K562 (cell line): ENCODE data around the gene PLXDC2. TPM values are rescaled to one million over a fixed set of nuclear protein-coding genes. Genes with fewer than 3 reads are reported as not detected.

ENCODE experiments used
- ATAC-seq: fragments of 200-7000 bp; cut with Tn5 transposase; 3 replicates; pipeline ENCODE4 v1.9.1; 2020; ENCODE audit warnings: moderate library complexity
- BruUV-seq: library from RNA; stranded (reverse); fragments of 400-500 nt; replicated peaks from 2 replicates; lab custom pipeline; 2021; lab: Mats Ljungman, UMichigan
- CTCF ChIA-PET: fragments of 300-600 bp; formaldehyde crosslinking; extraction: SDS; loops from one replicate; lab custom pipeline; 2021; ENCODE audit warnings: low intra/inter-chr PET ratio; lab: Yijun Ruan, JAX
- POLR2A ChIA-PET: fragments of 300-600, 350-650 bp; sonication (Branson Sonifier 250); formaldehyde crosslinking; extraction: SDS; loops from one replicate; lab custom pipeline; 2021; ENCODE audit warnings: antibody characterized with exemption, inconsistent platforms; lab: Yijun Ruan, JAX
- DNase-seq, 4 experiments: peaks; one replicate each; pipeline versions ENCODE4 v3.0.0 to v3.0.0-alpha.2; 2011 to 2018; ENCODE audit warnings: low spot score in 3 of 4, mixed read lengths in 3 of 4; ENCODE audit errors: extremely low read depth in 1 of 4
- FAIRE-seq: peaks from 2 replicates; lab custom pipeline; 2011; peaks lifted over from hg19 to GRCh38; lab: Jason Lieb, UNC
- H2AFZ ChIP-seq: 2 replicates; pipeline ENCODE4 v1.6.0; 2011; ENCODE audit warnings: low read depth, low read length, control low read depth, inconsistent platforms
- H3K27ac ChIP-seq: fragments of 200-600 bp; 3 replicates; pipeline ENCODE4 v1.8.0; 2011; ENCODE audit warnings: low read depth, mild to moderate bottlenecking, control low read depth, inconsistent platforms, low read length, moderate library complexity, mixed read lengths; ENCODE audit errors: extremely low read depth
- H3K27me3 ChIP-seq, 2 experiments: fragments of 300-600 bp in 1 of 2; 2 replicates in 1 of 2; 3 replicates in 1 of 2; pipeline versions ENCODE4 v1.6.0 to v1.8.0; 2011; ENCODE audit warnings: inconsistent platforms in 2 of 2, low read length in 2 of 2, mild to moderate bottlenecking in 1 of 2, mixed read lengths in 1 of 2, moderate library complexity in 1 of 2; ENCODE audit not compliant: control insufficient read depth in 2 of 2, insufficient read depth in 2 of 2
- H3K36me3 ChIP-seq: fragments of 300-600 bp; 3 replicates; pipeline ENCODE4 v1.8.0; 2011; ENCODE audit warnings: mild to moderate bottlenecking, low read length, inconsistent platforms; ENCODE audit not compliant: control insufficient read depth, insufficient read depth
- H3K4me1 ChIP-seq, 2 experiments: fragments of 200-600 bp in 1 of 2; replicated peaks in 1 of 2; 2 replicates in 1 of 2; 3 replicates in 1 of 2; pipeline versions ENCODE4 v1.5.1 to v1.8.0; 2011; ENCODE audit warnings: inconsistent platforms in 2 of 2, low read length in 2 of 2, mild to moderate bottlenecking in 1 of 2, mixed read lengths in 1 of 2, moderate library complexity in 1 of 2; ENCODE audit not compliant: control insufficient read depth in 2 of 2, insufficient read depth in 2 of 2
- H3K4me2 ChIP-seq: 2 replicates; pipeline ENCODE4 v1.6.1; 2011; ENCODE audit warnings: low read length, control low read depth, inconsistent platforms, mixed read lengths; ENCODE audit not compliant: insufficient read depth
- H3K4me3 ChIP-seq: fragments of 200-600 bp; sonication (generic), shearing (Covaris generic); 2 replicates; pipeline ENCODE4 v1.5.1; 2016; ENCODE audit warnings: control low read depth, inconsistent platforms
- H3K79me2 ChIP-seq: fragments of 200-600 bp; 3 replicates; pipeline ENCODE4 v1.8.0; 2011; ENCODE audit warnings: low read length, inconsistent platforms; ENCODE audit not compliant: control insufficient read depth, insufficient read depth
- H3K9ac ChIP-seq, 2 experiments: 2 replicates each; pipeline versions ENCODE4 v1.6.0 to v1.6.1; 2011; ENCODE audit warnings: low read depth in 2 of 2, low read length in 2 of 2, control low read depth in 1 of 2, inconsistent platforms in 1 of 2, mild to moderate bottlenecking in 1 of 2, mixed read lengths in 1 of 2; ENCODE audit not compliant: insufficient read depth in 1 of 2
- H3K9me1 ChIP-seq: one replicate; pipeline ENCODE4 v1.6.0; 2011; ENCODE audit warnings: inconsistent platforms, mild to moderate bottlenecking, low read length, moderate library complexity; ENCODE audit not compliant: control insufficient read depth, insufficient read depth
- H3K9me3 ChIP-seq: replicated peaks from 2 replicates; pipeline ENCODE4 v1.5.1; 2011; ENCODE audit warnings: low read depth, low read length, inconsistent platforms; ENCODE audit not compliant: control insufficient read depth, insufficient read depth
- H4K20me1 ChIP-seq: replicated peaks from 2 replicates; pipeline ENCODE4 v1.6.1; 2011; ENCODE audit warnings: low read length, inconsistent platforms, mixed read lengths; ENCODE audit not compliant: control insufficient read depth, insufficient read depth
- BHLHE40 ChIP-seq: IDR thresholded peaks from 2 replicates; pipeline ENCODE4 v1.6.1; 2011; ENCODE audit warnings: low read length, improper control_type of control experiment
- LARP7 ChIP-seq: fragments of 450-650 bp; IDR thresholded peaks from 2 replicates; pipeline ENCODE4 v1.6.1; 2016
- PHF20 ChIP-seq: fragments of 450-650 bp; IDR thresholded peaks from 2 replicates; pipeline ENCODE4 v1.6.1; 2018; ENCODE audit not compliant: partially characterized antibody
- POLR2G ChIP-seq: fragments of 200-400 bp; formaldehyde crosslinking; IDR thresholded peaks from 2 replicates; pipeline ENCODE4 v1.6.1; 2017; ENCODE audit warnings: low read depth, mild to moderate bottlenecking, antibody characterized with exemption, low read length, moderate library complexity
- RERE ChIP-seq: sonication (generic); formaldehyde crosslinking; IDR thresholded peaks from 2 replicates; pipeline ENCODE4 v1.8.0; 2023; ENCODE audit warnings: missing genetic modification reagents, mild to moderate bottlenecking, borderline replicate concordance
- REST ChIP-seq, 2 experiments: fragments of 450-650 bp; formaldehyde crosslinking in 1 of 2; IDR thresholded peaks; 2 replicates each; pipeline versions ENCODE4 v1.4.0 to v1.6.1; 2014 to 2020; ENCODE audit warnings: mild to moderate bottlenecking in 2 of 2, borderline replicate concordance in 1 of 2, low read depth in 1 of 2
- SMC3 ChIP-seq: conservative IDR thresholded peaks from 2 replicates; pipeline ENCODE4 v1.6.1; 2011; ENCODE audit warnings: low read depth, low read length, improper control_type of control experiment; ENCODE audit not compliant: insufficient read depth
- ZNF668 ChIP-seq: fragments of 250-450 bp; sonication (Bioruptor Pico); IDR thresholded peaks from 2 replicates; pipeline ENCODE4 v1.8.0; 2022; ENCODE audit warnings: mild to moderate bottlenecking, inconsistent platforms
- WGBS: fragments of 100-300 bp; shearing (Covaris generic); methylation state at CpG from one replicate; pipeline ENCODE4 v1.1.6; 2016; ENCODE audit warnings: low coverage, mixed read lengths; ENCODE audit not compliant: insufficient coverage; ENCODE audit errors: missing lambda C conversion rate; 5-methylcytosine and 5-hydroxymethylcytosine counted together
- in situ Hi-C: fragments of 300-500 bp; cut with MboI; formaldehyde crosslinking; loops from 4 replicates; pipeline ENCODE4 v1.15.0; 2018; ENCODE audit warnings: inconsistent platforms, mixed read lengths
- intact Hi-C: fragments of 100-400 bp; cut with micrococcal nuclease; formaldehyde crosslinking; loops from 2 replicates; pipeline ENCODE4 v1.14.2; 2022
- polyA plus RNA-seq, 8 experiments: library from polyadenylated mRNA; depleted of rRNA in 4 of 8; stranded (reverse) in 5 of 8; unstranded in 3 of 8; fragments of >200 nt; fragmentation: Nextera tagmentation in 2 of 8; fragmentation: Illumina TruSeq in 1 of 8; extraction: Ambion mirVana in 2 of 8; extraction: Trizol in 1 of 8; gene quantifications; 2 replicates each; pipeline versions ENCODE4 v1.2.1 to v1.2.3, GENCODE V29; 2011 to 2014; ENCODE audit warnings: inconsistent platforms in 1 of 8, missing spikeins in 1 of 8
- total RNA-seq, 7 experiments: library from RNA; depleted of rRNA in 6 of 7; stranded (reverse); fragments of >200 nt in 6 of 7; fragmentation: Illumina TruSeq in 2 of 7; extraction: Trizol in 2 of 7; gene quantifications; 2 replicates each; pipeline versions ENCODE4 v1.2.1 to v1.2.3, GENCODE V29; 2011 to 2021; ENCODE audit warnings: low replicate concordance in 1 of 7

Gene PLXDC2
- total and polyA plus RNA-seq, 9 of the 15 experiments (the other 6 are each of a cell fraction or from before 2014, with no cell fraction given) = 0.01 to 0.33 (median 0.10) TPM; not detected in 3

GRCh38 chr10:19819419-19820033 lies 3.3 kb downstream of the PLXDC2 start:
- ChIA-PET POLR2A (no interaction called here), CTCF (interaction anchor here (0.8 kb wide), 1 partner anchor 1035 kb away, joined by 3 read pairs; no protein-coding TSS in a partner anchor)
- Histone ChIP-seq H3K27me3 (peaks cover 0 to 15% of the 10 kb centered on the region in 2 experiments; a peak in 3 of 5 replicates), H3K4me3 (no peak overlapping the region), H3K9me1 (no peaks in the 10 kb centered on the region), H3K79me2 (no peaks in the 10 kb centered on the region), H2AFZ (no peak overlapping the region), H3K4me1 (peaks cover 0 to 18% of the 10 kb centered on the region in 2 experiments; a peak in 2 of 5 replicates), H3K36me3 (no peaks in the 10 kb centered on the region), H3K9ac (no peak overlapping the region), H3K9me3 (no peaks in the 10 kb centered on the region), H4K20me1 (no peaks in the 10 kb centered on the region), H3K4me2 (no peak overlapping the region), H3K27ac (no peak overlapping the region)
- intact Hi-C loops = loop anchor here (5.0 kb wide), 1 partner anchor 1033 kb away; no protein-coding TSS in a partner anchor
- ATAC-seq (no peak), FAIRE-seq (no peak), DNase-seq (peak; percentile 10 to 24 (median 17))
- BruUV-seq = no TSS peak
- 0% methylated on average over 2 of the region's 2 CpGs for WGBS
- in situ Hi-C loops = no loop called here
- TF ChIP-seq ZNF668 (CRISPR knock-in tag) (no peak), BHLHE40 (no peak), LARP7 (no peak), PHF20 (no peak), SMC3 (peak; percentile 50; the same call in 1 of the 2 replicates), RERE (no peak), REST (IDR thresholded peaks at IDR 0.05; ENCODE audit: borderline replicate concordance) (peak; percentile 19; the same call in 1 of the 2 replicates), REST (CRISPR knock-in tag; IDR thresholded peaks at IDR 0.05; ENCODE audit: low read depth) (no peak), POLR2G (no peak)
